ENCODE measurements around the gene ARHGAP15.

GRCh38 chr2:143192716-143193115 lies 63.5 kb downstream of the ARHGAP15 start:
- no peak for TF ChIP-seq CTCF (IDR thresholded peaks at IDR 0.05)
- no peak for TF ChIP-seq POLR2A (IDR thresholded peaks at IDR 0.05)
